HG03039 (cell line): Measurements from ENCODE around the gene EFCAB3.
A peak's percentile ranks its signal among the peaks of the same experiment; 100 is the strongest.
"Not testable (repeated sequence)": the region's sequence is repeated elsewhere in the genome, so short reads cannot be mapped to it uniquely, and the experiment has no call there.

ENCODE experiments used
- ATAC-seq: cut with Tn5 transposase; IDR thresholded peaks from one replicate; pipeline ENCODE4 v1.9.1; 2021; ENCODE audit warnings: mild to moderate bottlenecking, moderate library complexity; ENCODE audit not compliant: unreplicated experiment

EFCAB3 gene

DNA sequence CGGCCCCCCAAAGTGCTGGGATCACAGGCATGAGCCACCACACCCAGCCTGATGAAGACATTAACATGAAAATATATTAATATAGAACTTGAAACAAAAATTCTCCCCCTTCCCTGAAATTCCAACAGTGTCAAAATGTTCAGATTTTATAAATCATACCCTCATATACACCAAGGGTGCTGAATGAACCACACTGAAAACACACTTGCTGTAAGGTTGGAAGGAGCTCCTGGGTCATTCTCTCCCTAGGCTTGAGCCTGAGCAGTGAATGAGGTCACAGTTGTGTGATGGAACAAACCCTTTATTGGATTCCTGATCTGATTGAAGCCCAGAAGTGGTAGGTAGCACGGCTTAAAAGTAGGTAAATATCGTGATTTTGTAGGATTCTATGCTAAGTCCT is at the start of gene EFCAB3:
Gene EFCAB3, plus strand, starts transcription at position 301 of the 400 bp plus-strand sequence. CDS start 2,427 bp downstream, outside the sequence.
- ATAC-seq, result no peak

GRCh38 chr17:62336527-62336926 is 43.8 kb upstream of the EFCAB3 start:
- ATAC-seq, result no peak

- no peak for ATAC-seq
Observed at GRCh38 chr17:62343764-62344270, 36.5 kb upstream of the EFCAB3 start.

DNA sequence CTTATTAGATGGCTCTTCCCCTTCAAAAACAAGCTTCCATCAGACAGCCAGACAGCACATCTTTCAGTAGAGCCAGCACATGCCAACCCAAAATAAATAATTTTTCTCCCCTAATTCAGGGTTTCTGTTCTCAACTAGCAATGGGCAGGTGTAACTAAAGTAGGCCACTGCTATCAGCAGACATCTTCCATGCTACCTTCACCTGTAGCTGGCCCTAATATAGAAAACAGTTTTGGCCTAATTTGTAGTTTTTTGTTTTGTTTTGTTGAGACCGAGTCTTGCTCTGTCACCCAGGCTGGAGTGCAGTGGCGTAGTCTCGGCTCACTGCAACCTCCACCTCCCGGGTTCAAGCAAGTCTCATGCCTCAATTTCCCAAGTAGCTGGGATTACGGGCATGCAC is 29.2 kb upstream of the EFCAB3 start:
- no peak for ATAC-seq

DNA sequence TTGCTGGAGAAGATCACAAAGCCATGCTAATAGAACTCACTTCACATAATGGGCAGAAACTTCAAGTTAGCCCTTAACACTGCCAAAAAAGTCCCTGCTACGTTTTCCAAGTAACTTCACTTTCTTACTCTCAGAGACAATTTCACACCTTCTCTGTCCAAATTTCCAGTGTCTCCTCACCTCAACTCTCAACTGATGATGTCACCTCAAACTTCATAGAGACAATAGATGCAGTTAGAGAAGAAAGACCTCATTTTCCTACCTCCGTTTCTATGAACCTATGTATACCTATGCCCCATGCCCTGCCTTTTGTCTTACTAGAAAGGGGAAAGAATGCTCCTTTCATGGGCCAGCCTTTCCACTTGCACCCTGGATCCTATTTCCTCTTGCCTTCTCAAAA is 14.2 kb upstream of the EFCAB3 start:
- ATAC-seq, result no peak

- ATAC-seq, result no peak
Observed at GRCh38 chr17:62381561-62381960, 1.2 kb downstream of the EFCAB3 start.

- no peak for ATAC-seq
Observed at GRCh38 chr17:62388856-62389255, 8.5 kb downstream of the EFCAB3 start.

GRCh38 chr17:62392908-62393307 is 12.6 kb downstream of the EFCAB3 start:
- no peak for ATAC-seq

DNA sequence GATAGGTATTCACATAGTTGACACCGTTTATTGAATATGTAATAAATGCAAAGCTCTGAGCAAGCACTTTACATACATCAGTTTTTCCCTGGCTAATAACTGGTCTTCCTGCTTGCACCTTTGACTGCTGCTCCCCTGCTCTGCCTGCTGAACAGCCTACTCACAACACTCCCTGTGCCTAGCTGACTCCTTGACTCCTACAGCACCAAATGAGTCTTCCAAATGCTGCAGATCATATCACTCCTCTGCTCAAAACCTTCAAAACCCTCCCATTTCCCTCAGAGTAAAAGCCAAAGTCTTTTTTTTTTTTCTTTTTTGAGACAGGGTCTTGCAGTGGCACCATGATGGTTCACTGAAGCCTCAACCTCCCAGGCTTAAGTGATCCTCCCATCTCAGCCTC is 18.5 kb downstream of the EFCAB3 start:
- no peak for ATAC-seq

- ATAC-seq, result no peak
Observed at GRCh38 chr17:62405451-62405850, 25.1 kb downstream of the EFCAB3 start.

GRCh38 chr17:62413090-62413489 is 32.7 kb downstream of the EFCAB3 start:
- ATAC-seq, result not testable (repeated sequence)

DNA sequence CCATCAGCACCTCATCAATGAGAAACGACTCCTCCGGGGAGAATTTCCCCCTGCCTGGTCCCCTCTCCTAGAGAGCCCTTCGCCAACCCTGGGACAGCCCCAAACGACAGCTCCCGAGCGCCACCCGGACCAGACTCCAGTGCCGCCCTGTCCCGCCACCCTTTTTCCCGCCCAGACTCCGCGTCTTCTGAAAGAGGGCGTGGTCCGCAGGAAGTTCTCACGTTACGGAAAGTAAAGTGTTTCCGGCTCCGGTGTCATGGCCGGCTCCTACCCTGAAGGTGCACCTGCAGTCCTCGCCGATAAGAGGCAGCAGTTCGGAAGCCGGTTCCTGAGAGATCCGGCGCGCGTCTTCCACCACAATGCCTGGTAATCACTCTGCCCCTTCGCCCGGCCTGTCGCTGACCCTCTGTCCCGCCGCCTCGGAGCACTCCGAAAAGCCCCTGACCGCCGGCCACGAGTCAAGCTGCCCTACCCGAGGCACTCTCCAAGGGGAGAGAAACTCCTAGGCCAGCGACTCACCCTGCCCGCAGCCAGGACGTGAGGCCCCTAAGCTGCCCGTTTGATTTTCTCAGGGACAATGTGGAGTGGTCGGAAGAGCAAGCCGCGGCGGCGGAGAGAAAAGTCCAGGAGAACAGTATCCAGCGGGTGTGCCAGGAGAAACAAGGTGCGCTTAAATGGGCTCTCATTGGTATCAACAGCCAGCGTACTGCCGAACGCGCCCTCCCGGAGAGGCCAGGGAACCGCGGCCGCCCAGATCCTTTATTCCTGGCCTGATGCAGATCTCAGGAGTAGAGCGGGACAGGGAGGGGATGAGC is 43.5 kb downstream of the EFCAB3 start, which contains the start of gene METTL2A:
Gene METTL2A, plus strand, starts transcription at position 251 of the 815 bp plus-strand sequence. Its CDS starts 6 bp downstream, at position 257.
- ATAC-seq, result peak; percentile 85

DNA sequence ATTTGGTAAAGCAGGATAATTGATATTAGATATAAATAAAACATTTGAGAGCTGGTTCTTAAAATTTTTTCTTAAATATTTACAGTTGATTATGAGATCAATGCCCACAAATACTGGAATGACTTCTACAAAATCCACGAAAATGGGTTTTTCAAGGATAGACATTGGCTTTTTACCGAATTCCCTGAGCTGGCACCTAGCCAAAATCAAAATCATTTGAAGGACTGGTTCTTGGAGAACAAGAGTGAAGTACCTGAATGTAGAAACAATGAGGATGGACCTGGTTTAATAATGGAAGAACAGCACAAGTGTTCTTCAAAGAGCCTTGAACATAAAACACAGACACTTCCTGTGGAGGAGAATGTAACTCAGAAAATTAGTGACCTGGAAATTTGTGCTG is 45.9 kb downstream of the EFCAB3 start:
- ATAC-seq, result not testable (repeated sequence)

- not testable (repeated sequence) for ATAC-seq
Observed at GRCh38 chr17:62435251-62435650, 54.9 kb downstream of the EFCAB3 start.

DNA sequence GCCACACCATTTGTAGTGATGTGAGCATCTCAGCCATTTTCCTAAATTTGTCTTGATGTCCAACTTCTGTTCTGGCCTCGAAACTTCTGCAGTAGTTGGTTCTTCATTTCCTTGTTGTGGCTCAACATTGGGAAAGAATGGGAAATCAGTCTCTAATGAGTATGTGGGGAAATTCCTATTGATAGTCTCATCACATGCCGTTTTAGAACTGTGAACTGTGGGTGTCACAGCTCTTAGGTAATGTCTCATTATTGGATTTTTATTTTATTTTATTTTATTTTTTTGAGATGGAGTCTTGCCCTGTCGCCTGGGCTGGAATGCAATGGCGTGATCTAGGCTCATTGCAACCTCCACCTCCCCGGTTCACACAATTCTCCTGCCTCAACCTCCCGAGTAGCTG is 60.8 kb downstream of the EFCAB3 start:
- not testable (repeated sequence) for ATAC-seq

- ATAC-seq, result no peak
Observed at GRCh38 chr17:62444063-62444462, 63.7 kb downstream of the EFCAB3 start.

GRCh38 chr17:62445791-62446190 is 65.4 kb downstream of the EFCAB3 start:
- not testable (repeated sequence) for ATAC-seq

- ATAC-seq, result not testable (repeated sequence)
Observed at GRCh38 chr17:62452195-62452594, 71.8 kb downstream of the EFCAB3 start.

DNA sequence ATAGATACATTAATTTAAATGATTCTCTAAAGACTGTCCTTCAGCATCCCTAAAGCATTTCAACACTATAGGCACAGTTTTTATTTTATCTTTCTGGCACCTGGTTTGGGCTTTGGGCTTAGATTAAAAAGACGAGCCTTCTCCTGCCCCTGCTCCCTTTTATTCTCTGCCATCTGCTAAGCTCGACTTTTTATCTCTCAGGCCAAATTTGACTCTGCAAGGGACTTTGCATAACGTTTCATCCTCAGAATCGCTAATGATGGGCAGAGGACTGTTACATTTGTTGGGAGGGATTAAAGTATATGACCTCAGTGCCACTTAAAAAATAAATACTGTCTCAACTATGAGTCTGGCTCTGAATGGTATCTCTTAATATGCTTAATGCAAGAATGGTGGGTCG is 72.7 kb downstream of the EFCAB3 start:
- ATAC-seq, result not testable (repeated sequence)

GRCh38 chr17:62453656-62454055 is 73.3 kb downstream of the EFCAB3 start:
- not testable (repeated sequence) for ATAC-seq

DNA sequence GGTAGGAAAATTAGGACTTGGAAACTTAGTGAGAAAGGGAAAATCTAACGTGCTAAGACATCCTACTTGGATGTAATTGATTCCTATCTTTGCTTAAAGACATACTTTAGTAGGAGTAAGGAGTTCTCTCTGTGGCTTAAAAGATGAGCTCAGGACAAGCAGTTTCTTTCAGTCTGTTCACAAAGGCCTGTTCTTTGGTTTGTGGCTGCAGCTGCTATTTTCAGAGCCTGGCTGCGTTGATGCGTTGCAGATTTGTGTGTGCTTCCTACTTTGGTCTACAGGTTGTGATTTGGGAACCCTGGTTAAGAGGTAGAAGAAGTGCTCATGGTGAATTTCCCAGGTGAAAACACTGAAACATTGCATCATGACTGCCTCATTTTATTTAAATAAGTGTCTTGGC is 73.8 kb downstream of the EFCAB3 start:
- peak; percentile 40 for ATAC-seq

DNA sequence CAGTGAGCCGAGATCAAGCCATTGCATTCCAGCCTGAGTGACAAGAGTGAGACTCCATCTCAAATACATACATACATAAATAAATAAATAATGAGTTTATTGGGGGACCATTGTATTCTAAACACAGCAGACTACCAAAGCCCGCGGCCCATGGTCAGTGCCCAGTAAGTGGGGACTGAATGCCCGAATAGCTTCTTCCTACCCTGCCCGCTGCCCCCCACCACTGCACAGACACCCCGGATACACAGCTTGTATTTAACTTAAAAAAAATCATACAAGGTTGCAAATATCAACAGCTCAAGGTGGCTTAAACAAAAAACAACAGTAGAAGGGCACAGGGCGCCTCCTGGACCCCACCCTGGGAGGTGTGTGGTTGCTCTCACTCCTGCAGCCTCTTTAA is 75.7 kb downstream of the EFCAB3 start:
- no peak for ATAC-seq
